Calu3 (cell line): ENCODE data around the gene CSMD2. TPM values are rescaled to one million over a fixed set of nuclear protein-coding genes. Genes with fewer than 3 reads are reported as not detected.

Experiments
- BruUV-seq: library from RNA; stranded (reverse); fragments of 400-500 nt; replicated peaks from 2 replicates; lab custom pipeline; 2021; lab: Mats Ljungman, UMichigan
- CTCF ChIA-PET: fragments of 300-600 bp; sonication (Branson Sonifier 250); formaldehyde crosslinking; loops from one replicate; lab custom pipeline; 2022; ENCODE audit warnings: antibody characterized with exemption; lab: Charles Lee
- DNase-seq: peaks from one replicate; pipeline ENCODE4 v3.0.0; 2022
- H3K27ac Mint-ChIP-seq: one replicate; pipeline ENCODE4 v1.8.0; 2022; ENCODE audit warnings: mixed read lengths; ENCODE audit not compliant: unreplicated experiment
- H3K27me3 Mint-ChIP-seq: one replicate; pipeline ENCODE4 v1.8.0; 2022; ENCODE audit warnings: mixed read lengths; ENCODE audit not compliant: unreplicated experiment
- H3K36me3 Mint-ChIP-seq: one replicate; pipeline ENCODE4 v1.8.0; 2022; ENCODE audit warnings: mild to moderate bottlenecking, moderate library complexity, mixed read lengths; ENCODE audit not compliant: insufficient read depth, unreplicated experiment
- H3K4me1 Mint-ChIP-seq: one replicate; pipeline ENCODE4 v1.8.0; 2022; ENCODE audit warnings: mild to moderate bottlenecking, low read depth, mixed read lengths; ENCODE audit not compliant: unreplicated experiment
- H3K4me3 Mint-ChIP-seq: one replicate; pipeline ENCODE4 v1.8.0; 2022; ENCODE audit warnings: mild to moderate bottlenecking, low read depth, moderate library complexity, mixed read lengths; ENCODE audit not compliant: unreplicated experiment
- H3K9me3 Mint-ChIP-seq: one replicate; pipeline ENCODE4 v1.8.0; 2022; ENCODE audit warnings: low read depth, mixed read lengths; ENCODE audit not compliant: unreplicated experiment
- intact Hi-C: fragments of 100-400 bp; cut with micrococcal nuclease; formaldehyde crosslinking; loops from one replicate; pipeline ENCODE4 v1.10.0; 2022; ENCODE audit not compliant: unreplicated experiment
- total RNA-seq: library from RNA; stranded (reverse); gene quantifications from 2 replicates; pipeline ENCODE4 v1.2.3, GENCODE V29; 2022
- TF ChIP-seq, protein P1 (sequence below): fragments of 200-600 bp; IDR thresholded peaks from one replicate; pipeline ENCODE4 v1.8.0; 2022; ENCODE audit warnings: antibody characterized with exemption; ENCODE audit not compliant: unreplicated experiment

CSMD2 gene
- total RNA-seq, 1 experiment from 2014 or later = not detected

DNA sequence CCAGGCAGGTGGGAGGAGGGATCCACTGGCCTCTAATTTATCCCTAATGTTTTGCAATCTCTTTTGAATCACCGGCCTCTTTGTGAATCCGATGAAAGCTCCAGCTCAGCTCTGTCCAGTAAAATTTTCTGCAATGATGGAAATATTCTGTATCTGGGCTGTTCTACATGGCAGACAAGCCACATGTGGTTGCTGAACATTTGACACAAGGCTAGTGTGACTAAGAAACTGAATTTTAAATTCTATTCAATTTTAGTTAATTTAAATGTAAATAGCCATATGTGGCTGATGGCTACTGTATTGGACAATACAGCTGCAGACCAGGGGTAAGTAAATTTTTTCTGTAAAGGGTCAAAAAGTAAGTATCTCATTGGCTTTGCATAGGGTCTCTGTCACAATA lies 135.1 kb downstream of the CSMD2 start:
- no TSS peak for BruUV-seq
- no peaks in the 10 kb centered on the region for H3K36me3 Mint-ChIP-seq
- peaks cover 5% of the 10 kb centered on the region for H3K9me3 Mint-ChIP-seq
- intact Hi-C loops = no loop called here
- no peak for DNase-seq
- no peaks in the 10 kb centered on the region for H3K27me3 Mint-ChIP-seq
- CTCF ChIA-PET = interaction anchor here (0.5 kb wide), 1 partner anchor 1723 kb away, joined by 3 read pairs; no protein-coding TSS in a partner anchor
- H3K27ac Mint-ChIP-seq = no peak overlapping the region
- TF ChIP-seq, protein P1, sequence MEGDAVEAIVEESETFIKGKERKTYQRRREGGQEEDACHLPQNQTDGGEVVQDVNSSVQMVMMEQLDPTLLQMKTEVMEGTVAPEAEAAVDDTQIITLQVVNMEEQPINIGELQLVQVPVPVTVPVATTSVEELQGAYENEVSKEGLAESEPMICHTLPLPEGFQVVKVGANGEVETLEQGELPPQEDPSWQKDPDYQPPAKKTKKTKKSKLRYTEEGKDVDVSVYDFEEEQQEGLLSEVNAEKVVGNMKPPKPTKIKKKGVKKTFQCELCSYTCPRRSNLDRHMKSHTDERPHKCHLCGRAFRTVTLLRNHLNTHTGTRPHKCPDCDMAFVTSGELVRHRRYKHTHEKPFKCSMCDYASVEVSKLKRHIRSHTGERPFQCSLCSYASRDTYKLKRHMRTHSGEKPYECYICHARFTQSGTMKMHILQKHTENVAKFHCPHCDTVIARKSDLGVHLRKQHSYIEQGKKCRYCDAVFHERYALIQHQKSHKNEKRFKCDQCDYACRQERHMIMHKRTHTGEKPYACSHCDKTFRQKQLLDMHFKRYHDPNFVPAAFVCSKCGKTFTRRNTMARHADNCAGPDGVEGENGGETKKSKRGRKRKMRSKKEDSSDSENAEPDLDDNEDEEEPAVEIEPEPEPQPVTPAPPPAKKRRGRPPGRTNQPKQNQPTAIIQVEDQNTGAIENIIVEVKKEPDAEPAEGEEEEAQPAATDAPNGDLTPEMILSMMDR = no peak
- no peaks in the 10 kb centered on the region for H3K4me1 Mint-ChIP-seq
- H3K4me3 Mint-ChIP-seq = no peak overlapping the region

DNA sequence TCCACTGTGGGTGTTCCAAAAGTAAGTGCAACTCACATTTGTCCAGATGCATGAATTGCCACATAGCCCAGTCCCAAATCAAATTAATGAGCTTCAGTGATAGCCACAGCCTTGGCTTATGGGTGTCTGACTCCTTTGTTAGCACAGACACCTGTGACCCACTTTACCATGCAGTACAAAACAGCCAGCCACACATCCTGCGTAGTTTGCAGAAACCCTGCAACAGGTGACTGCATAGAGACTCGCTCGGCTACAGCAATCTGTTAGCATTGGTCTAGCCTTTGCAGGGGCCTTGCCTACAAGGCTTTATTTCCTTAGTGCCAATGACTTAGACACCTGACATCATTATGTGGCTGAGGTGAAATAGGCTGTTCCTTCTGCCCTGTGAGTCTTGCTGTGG lies 135.5 kb downstream of the CSMD2 start:
- no peak for DNase-seq
- BruUV-seq = no TSS peak
- TF ChIP-seq, protein P1 = no peak
- CTCF ChIA-PET = no interaction called here
- no peaks in the 10 kb centered on the region for H3K27me3 Mint-ChIP-seq
- H3K4me3 Mint-ChIP-seq = no peak overlapping the region
- intact Hi-C loops = no loop called here
- H3K36me3 Mint-ChIP-seq = no peaks in the 10 kb centered on the region
- H3K9me3 Mint-ChIP-seq = peaks cover 3% of the 10 kb centered on the region
- no peak overlapping the region for H3K27ac Mint-ChIP-seq
- H3K4me1 Mint-ChIP-seq = no peaks in the 10 kb centered on the region

DNA sequence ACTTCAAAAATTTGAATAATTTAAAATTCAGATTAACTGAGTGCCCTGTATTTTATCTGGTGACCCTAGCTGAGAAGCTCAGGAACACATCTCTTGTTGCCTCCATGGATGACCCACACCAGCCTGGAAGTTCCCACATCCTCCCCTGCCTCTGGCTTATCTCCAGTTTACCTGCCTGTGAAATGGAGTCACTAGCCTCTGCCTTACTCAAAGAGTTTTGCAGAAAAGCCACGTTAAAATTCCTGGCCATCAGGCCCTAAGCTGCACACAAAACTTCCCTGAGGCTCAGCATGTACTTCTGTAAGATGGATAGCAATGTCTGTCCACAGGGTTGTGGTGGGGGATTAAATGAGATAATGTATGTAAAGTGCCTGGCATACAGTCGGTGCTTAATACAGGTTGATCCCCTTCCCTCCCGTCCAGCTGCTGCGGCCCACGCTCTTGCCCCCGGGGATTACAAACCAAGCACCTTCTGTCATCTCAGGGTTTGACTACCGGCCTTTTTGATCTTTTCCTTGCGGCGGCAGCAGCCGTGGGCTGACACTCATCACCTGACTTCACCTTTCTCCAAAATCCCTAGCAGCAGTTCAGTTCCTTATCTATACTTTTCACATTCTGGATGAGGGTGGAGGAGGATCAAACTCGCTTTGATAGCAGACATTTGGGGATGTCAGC lies 136.5 kb downstream of the CSMD2 start:
- BruUV-seq = no TSS peak
- TF ChIP-seq, protein P1 = no peak
- Mint-ChIP-seq H3K4me1 (no peaks in the 10 kb centered on the region), H3K9me3 (peaks cover 3% of the 10 kb centered on the region), H3K36me3 (no peaks in the 10 kb centered on the region), H3K4me3 (no peak overlapping the region), H3K27me3 (no peaks in the 10 kb centered on the region), H3K27ac (no peak overlapping the region)
- DNase-seq = no peak
- CTCF ChIA-PET = no interaction called here
- intact Hi-C loops = no loop called here

DNA sequence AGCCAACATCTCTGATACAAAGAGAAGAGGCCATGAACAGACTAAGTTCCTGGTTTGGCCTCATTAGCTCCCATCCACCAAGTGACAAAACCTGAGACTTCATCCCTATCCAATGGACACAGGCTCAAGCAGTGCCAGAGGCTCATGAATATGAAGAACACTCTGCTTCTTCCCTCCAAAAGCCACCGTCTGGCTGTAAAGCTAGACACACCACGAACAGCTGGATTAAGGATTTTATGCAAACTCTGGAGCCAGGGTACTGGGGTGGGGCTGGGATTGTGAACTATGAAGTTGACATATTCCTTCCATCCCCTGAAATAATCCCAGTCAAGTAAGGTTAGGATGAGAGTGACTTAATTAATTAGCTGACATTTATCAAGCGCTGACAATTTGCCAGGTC lies 139.4 kb downstream of the CSMD2 start:
- H3K4me1 Mint-ChIP-seq = no peaks in the 10 kb centered on the region
- CTCF ChIA-PET = no interaction called here
- BruUV-seq = no TSS peak
- no peak overlapping the region for H3K4me3 Mint-ChIP-seq
- no peak overlapping the region for H3K27ac Mint-ChIP-seq
- no peaks in the 10 kb centered on the region for H3K36me3 Mint-ChIP-seq
- H3K27me3 Mint-ChIP-seq = no peaks in the 10 kb centered on the region
- TF ChIP-seq, protein P1 = no peak
- peaks cover 5% of the 10 kb centered on the region for H3K9me3 Mint-ChIP-seq
- intact Hi-C loops = no loop called here
- no peak for DNase-seq
